MM.1S (cell line): Measurements from ENCODE around the gene XXYLT1.

Experiments used
- DNase-seq: peaks from one replicate; pipeline ENCODE4 v3.0.0-alpha.2; 2015
- H2AFZ ChIP-seq: fragments of 300-600 bp; sonication (generic); 2 replicates; pipeline ENCODE4 v1.6.0; 2016; ENCODE audit warnings: antibody characterized with exemption, low read length
- H3F3A ChIP-seq: fragments of 300-600 bp; sonication (generic); 2 replicates; pipeline ENCODE4 v1.6.1; 2016; ENCODE audit warnings: mild to moderate bottlenecking, antibody characterized with exemption, low read length, moderate library complexity, mixed read lengths; ENCODE audit not compliant: insufficient read depth
- H3K27ac ChIP-seq: fragments of 300-600 bp; sonication (generic); 2 replicates; pipeline ENCODE4 v1.5.1; 2016; ENCODE audit warnings: mild to moderate bottlenecking, low read length
- H3K27me3 ChIP-seq: fragments of 300-600 bp; sonication (generic); replicated peaks from 2 replicates; pipeline ENCODE4 v1.6.0; 2016; ENCODE audit warnings: low read length; ENCODE audit not compliant: insufficient read depth
- H3K36me3 ChIP-seq: fragments of 300-600 bp; sonication (generic); replicated peaks from 2 replicates; pipeline ENCODE4 v1.6.1; 2016; ENCODE audit warnings: mild to moderate bottlenecking, low read length, mixed read lengths; ENCODE audit not compliant: insufficient read depth
- H3K4me1 ChIP-seq: fragments of 300-600 bp; sonication (generic); 2 replicates; pipeline ENCODE4 v1.6.1; 2016; ENCODE audit warnings: low read length, mixed read lengths
- H3K4me2 ChIP-seq: fragments of 300-600 bp; sonication (generic); 2 replicates; pipeline ENCODE4 v1.6.0; 2016; ENCODE audit warnings: low read depth, low read length
- H3K4me3 ChIP-seq: fragments of 300-600 bp; sonication (generic); 2 replicates; pipeline ENCODE4 v1.5.1; 2016; ENCODE audit warnings: low read length, mixed read lengths
- H3K79me2 ChIP-seq: fragments of 300-600 bp; sonication (generic); 2 replicates; pipeline ENCODE4 v1.6.1; 2016; ENCODE audit warnings: mixed run types, low read length, mixed read lengths
- H3K9ac ChIP-seq: fragments of 300-600 bp; sonication (generic); 2 replicates; pipeline ENCODE4 v1.6.1; 2016; ENCODE audit warnings: low read length, mixed read lengths
- H3K9me2 ChIP-seq: fragments of 300-600 bp; sonication (generic); replicated peaks from 2 replicates; pipeline ENCODE4 v1.6.1; 2016; ENCODE audit warnings: mild to moderate bottlenecking, low read length, mixed read lengths; ENCODE audit not compliant: insufficient read depth
- H3K9me3 ChIP-seq: fragments of 300-600 bp; sonication (generic); replicated peaks from 2 replicates; pipeline ENCODE4 v1.6.1; 2016; ENCODE audit warnings: mild to moderate bottlenecking, low read length, mixed read lengths; ENCODE audit not compliant: insufficient read depth
- H4K20me1 ChIP-seq: fragments of 300-600 bp; sonication (generic); 2 replicates; pipeline ENCODE4 v1.6.1; 2016; ENCODE audit warnings: mild to moderate bottlenecking, low read length, moderate library complexity, mixed read lengths; ENCODE audit not compliant: insufficient read depth
- CTCF ChIP-seq: fragments of 300-600 bp; sonication (generic); IDR thresholded peaks from 2 replicates; pipeline ENCODE4 v1.5.1; 2016; ENCODE audit warnings: antibody characterized with exemption, low read length, mixed read lengths
- EZH2 ChIP-seq: fragments of 300-600 bp; sonication (generic); optimal IDR thresholded peaks from 2 replicates; pipeline ENCODE3; 2017; ENCODE audit warnings: low read depth, mild to moderate bottlenecking, antibody characterized with exemption, low read length, mixed read lengths
- EZH2phosphoT487 ChIP-seq: fragments of 300-600 bp; sonication (generic); IDR thresholded peaks from 2 replicates; pipeline ENCODE4 v1.6.1; 2018; ENCODE audit warnings: antibody characterized with exemption, low read length

Gene XXYLT1

GRCh38 chr3:195103623-195104022 is 167.3 kb downstream of the XXYLT1 start:
- no peak for DNase-seq
- H4K20me1 ChIP-seq, result no peaks in the 10 kb centered on the region
- no peaks in the 10 kb centered on the region for H3F3A ChIP-seq
- H3K36me3 ChIP-seq, result no peaks in the 10 kb centered on the region
- no peaks in the 10 kb centered on the region for H3K9me2 ChIP-seq
- no peaks in the 10 kb centered on the region for H3K27me3 ChIP-seq
- no peak overlapping the region for H3K4me3 ChIP-seq
- H3K79me2 ChIP-seq, result no peaks in the 10 kb centered on the region
- no peak overlapping the region for H3K4me2 ChIP-seq
- H3K9ac ChIP-seq, result no peak overlapping the region
- H3K9me3 ChIP-seq, result no peaks in the 10 kb centered on the region
- H3K4me1 ChIP-seq, result peaks cover 12% of the 10 kb centered on the region
- H2AFZ ChIP-seq, result no peak overlapping the region
- no peak overlapping the region for H3K27ac ChIP-seq
- TF ChIP-seq EZH2phosphoT487, result no peak
- TF ChIP-seq CTCF, result no peak
- no peak for TF ChIP-seq EZH2

GRCh38 chr3:195102609-195103467 is 168.1 kb downstream of the XXYLT1 start:
- Histone ChIP-seq H3F3A (no peaks in the 10 kb centered on the region), H3K27me3 (no peaks in the 10 kb centered on the region), H2AFZ (no peak overlapping the region), H3K36me3 (no peaks in the 10 kb centered on the region), H3K79me2 (no peaks in the 10 kb centered on the region), H3K9ac (no peak overlapping the region), H3K9me3 (no peaks in the 10 kb centered on the region), H4K20me1 (no peaks in the 10 kb centered on the region), H3K4me1 (peaks cover 12% of the 10 kb centered on the region), H3K9me2 (no peaks in the 10 kb centered on the region), H3K27ac (no peak overlapping the region), H3K4me2 (no peak overlapping the region), H3K4me3 (no peak overlapping the region)
- no peak for DNase-seq
- TF ChIP-seq CTCF (no peak), EZH2 (no peak), EZH2phosphoT487 (no peak)

GRCh38 chr3:195101927-195102608 is 168.9 kb downstream of the XXYLT1 start:
- Histone ChIP-seq H3K9me2 (no peaks in the 10 kb centered on the region), H4K20me1 (no peaks in the 10 kb centered on the region), H3K27ac (no peak overlapping the region), H3K4me1 (peaks cover 12% of the 10 kb centered on the region), H3K4me3 (no peak overlapping the region), H3K27me3 (no peaks in the 10 kb centered on the region), H3K36me3 (no peaks in the 10 kb centered on the region), H3K79me2 (no peaks in the 10 kb centered on the region), H2AFZ (no peak overlapping the region), H3K9me3 (no peaks in the 10 kb centered on the region), H3K9ac (no peak overlapping the region), H3K4me2 (no peak overlapping the region), H3F3A (no peaks in the 10 kb centered on the region)
- no peak for TF ChIP-seq EZH2
- no peak for TF ChIP-seq CTCF
- no peak for TF ChIP-seq EZH2phosphoT487
- DNase-seq, result no peak
